NT2/D1 (cell line): ENCODE data around the gene RAP2B.

ENCODE experiments used
- SUZ12 ChIP-seq: IDR thresholded peaks from 2 replicates; pipeline ENCODE4 v1.6.1; 2011; ENCODE audit not compliant: insufficient read length, insufficient read depth; ENCODE audit errors: extremely low read depth
- YY1 ChIP-seq: IDR thresholded peaks from 2 replicates; pipeline ENCODE4 v1.6.1; 2011; ENCODE audit not compliant: insufficient read length, insufficient read depth
- ZNF274 ChIP-seq: IDR thresholded peaks from 2 replicates; pipeline ENCODE4 v1.6.1; 2011; ENCODE audit warnings: mild to moderate bottlenecking, low read depth, low read length

DNA sequence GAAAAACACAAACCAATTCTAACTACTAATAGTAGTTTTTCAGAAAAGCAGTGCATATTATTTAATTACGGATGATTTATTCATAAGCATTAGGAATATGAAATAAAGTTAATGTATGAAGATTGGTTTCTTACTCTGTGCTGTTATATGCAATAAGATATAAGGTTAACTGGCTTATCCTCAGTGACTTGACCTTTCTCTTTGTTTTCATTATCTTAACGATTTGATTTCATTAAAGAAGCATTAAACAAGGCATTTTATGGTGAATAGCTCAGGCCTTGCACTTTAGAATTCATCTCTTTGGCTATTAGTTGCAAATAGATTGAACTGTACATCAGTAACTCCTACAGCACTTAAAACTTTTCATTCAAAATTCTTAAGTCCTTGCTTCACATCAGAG, 28.9 kb downstream of the RAP2B start:
- TF ChIP-seq YY1 (no peak), ZNF274 (no peak), SUZ12 (no peak)
